ENCODE data around the gene SLC4A1.

Gene SLC4A1

DNA sequence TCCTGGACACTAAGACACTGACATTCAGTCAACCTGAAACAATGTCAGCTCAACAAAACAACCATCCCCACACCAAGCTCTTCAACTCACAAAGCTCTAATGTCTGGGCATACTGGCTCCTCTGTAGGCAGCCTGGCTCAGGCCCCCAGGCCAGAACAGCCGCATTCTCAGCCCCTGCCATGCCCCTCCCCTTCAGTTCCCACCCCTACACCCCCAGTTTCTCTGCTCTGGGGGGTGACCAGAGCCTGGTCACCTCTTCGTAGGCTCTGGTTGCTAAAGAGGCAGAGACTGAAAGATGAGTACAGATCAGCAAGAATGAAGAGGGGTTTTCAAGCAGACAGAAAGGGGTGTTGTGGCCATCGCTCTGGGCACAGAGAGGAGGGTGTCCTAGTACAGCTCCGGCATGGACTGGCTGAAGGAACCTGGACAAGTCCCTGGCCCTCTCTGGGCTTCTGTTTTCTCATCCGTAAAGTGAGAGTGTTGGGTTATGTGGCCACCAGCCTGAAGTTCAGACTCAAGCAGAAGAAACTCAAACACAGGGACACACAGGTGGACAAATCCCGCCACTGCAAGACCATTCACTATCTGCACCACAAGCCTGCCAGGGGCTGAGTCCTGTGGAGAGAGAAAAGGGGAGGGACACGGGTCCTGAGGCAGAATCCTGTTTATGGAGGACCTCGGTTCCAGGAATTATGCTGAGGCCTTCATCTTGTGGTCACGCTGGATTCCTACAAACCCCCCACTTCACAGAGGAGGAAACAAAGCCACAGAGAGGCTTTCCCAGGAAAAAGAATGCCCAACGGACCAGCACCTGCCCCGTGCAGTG lies 987 bp upstream of the SLC4A1 start:
- Histone ChIP-seq H4K20me1 (ENCODE audit: insufficient read depth, low read length) (no peaks in the 10 kb centered on the region), H3K9me2 (replicated peaks; ENCODE audit: insufficient read depth, low read length) (no peaks in the 10 kb centered on the region), H3K4me2 (ENCODE audit: low read depth, low read length) (no peak overlapping the region), H3K4me3 (ENCODE audit: low read length) (no peak overlapping the region), H3K9me3 (replicated peaks; ENCODE audit: insufficient read depth, low read length) (no peaks in the 10 kb centered on the region), H2AFZ (ENCODE audit: low read length) (no peak overlapping the region), H3F3A (ENCODE audit: insufficient read depth, low read length) (no peaks in the 10 kb centered on the region), H3K36me3 (replicated peaks; ENCODE audit: insufficient read depth, low read length) (no peaks in the 10 kb centered on the region), H3K27ac (ENCODE audit: low read length) (no peak overlapping the region), H3K4me1 (ENCODE audit: low read length) (no peaks in the 10 kb centered on the region), H3K27me3 (replicated peaks; ENCODE audit: insufficient read depth, low read length) (no peaks in the 10 kb centered on the region), H3K79me2 (ENCODE audit: low read length) (no peaks in the 10 kb centered on the region), H3K9ac (ENCODE audit: low read length) (no peak overlapping the region)
- DNase-seq = no peak
- no peak for TF ChIP-seq EZH2 (optimal IDR thresholded peaks at IDR 0.05; ENCODE audit: low read depth, low read length)
- TF ChIP-seq EZH2phosphoT487 (IDR thresholded peaks at IDR 0.05; ENCODE audit: low read length) = no peak
- TF ChIP-seq, protein P1, sequence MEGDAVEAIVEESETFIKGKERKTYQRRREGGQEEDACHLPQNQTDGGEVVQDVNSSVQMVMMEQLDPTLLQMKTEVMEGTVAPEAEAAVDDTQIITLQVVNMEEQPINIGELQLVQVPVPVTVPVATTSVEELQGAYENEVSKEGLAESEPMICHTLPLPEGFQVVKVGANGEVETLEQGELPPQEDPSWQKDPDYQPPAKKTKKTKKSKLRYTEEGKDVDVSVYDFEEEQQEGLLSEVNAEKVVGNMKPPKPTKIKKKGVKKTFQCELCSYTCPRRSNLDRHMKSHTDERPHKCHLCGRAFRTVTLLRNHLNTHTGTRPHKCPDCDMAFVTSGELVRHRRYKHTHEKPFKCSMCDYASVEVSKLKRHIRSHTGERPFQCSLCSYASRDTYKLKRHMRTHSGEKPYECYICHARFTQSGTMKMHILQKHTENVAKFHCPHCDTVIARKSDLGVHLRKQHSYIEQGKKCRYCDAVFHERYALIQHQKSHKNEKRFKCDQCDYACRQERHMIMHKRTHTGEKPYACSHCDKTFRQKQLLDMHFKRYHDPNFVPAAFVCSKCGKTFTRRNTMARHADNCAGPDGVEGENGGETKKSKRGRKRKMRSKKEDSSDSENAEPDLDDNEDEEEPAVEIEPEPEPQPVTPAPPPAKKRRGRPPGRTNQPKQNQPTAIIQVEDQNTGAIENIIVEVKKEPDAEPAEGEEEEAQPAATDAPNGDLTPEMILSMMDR (IDR thresholded peaks at IDR 0.05; ENCODE audit: low read length) = no peak

DNA sequence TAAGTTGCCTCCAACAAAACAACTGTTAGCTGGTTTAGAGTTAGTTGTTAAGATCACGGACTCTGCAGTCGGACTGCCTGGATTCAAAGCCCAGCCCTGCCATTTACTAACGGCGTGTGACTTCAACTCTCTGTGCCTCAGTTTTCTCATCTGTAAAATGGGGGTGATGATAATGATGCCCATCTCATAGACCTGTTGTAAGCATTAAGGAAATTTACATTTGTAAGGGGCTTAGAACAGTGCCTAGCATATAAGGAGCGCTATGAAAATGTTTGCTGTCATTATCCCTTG lies 825 bp downstream of the SLC4A1 start:
- H2AFZ ChIP-seq (ENCODE audit: low read length) = no peak overlapping the region
- H3K27me3 ChIP-seq (replicated peaks; ENCODE audit: insufficient read depth, low read length) = no peaks in the 10 kb centered on the region
- H3K4me3 ChIP-seq (ENCODE audit: low read length) = no peak overlapping the region
- no peaks in the 10 kb centered on the region for H3K79me2 ChIP-seq (ENCODE audit: low read length)
- TF ChIP-seq, protein P1 (IDR thresholded peaks at IDR 0.05; ENCODE audit: low read length) = no peak
- no peak for TF ChIP-seq EZH2phosphoT487 (IDR thresholded peaks at IDR 0.05; ENCODE audit: low read length)
- no peak for TF ChIP-seq EZH2 (optimal IDR thresholded peaks at IDR 0.05; ENCODE audit: low read depth, low read length)
- no peaks in the 10 kb centered on the region for H3K9me2 ChIP-seq (replicated peaks; ENCODE audit: insufficient read depth, low read length)
- no peaks in the 10 kb centered on the region for H3K4me1 ChIP-seq (ENCODE audit: low read length)
- H3K9ac ChIP-seq (ENCODE audit: low read length) = no peak overlapping the region
- H3K27ac ChIP-seq (ENCODE audit: low read length) = no peak overlapping the region
- no peaks in the 10 kb centered on the region for H3K36me3 ChIP-seq (replicated peaks; ENCODE audit: insufficient read depth, low read length)
- no peak overlapping the region for H3K4me2 ChIP-seq (ENCODE audit: low read depth, low read length)
- no peaks in the 10 kb centered on the region for H4K20me1 ChIP-seq (ENCODE audit: insufficient read depth, low read length)
- H3F3A ChIP-seq (ENCODE audit: insufficient read depth, low read length) = no peaks in the 10 kb centered on the region
- H3K9me3 ChIP-seq (replicated peaks; ENCODE audit: insufficient read depth, low read length) = no peaks in the 10 kb centered on the region
- no peak for DNase-seq

DNA sequence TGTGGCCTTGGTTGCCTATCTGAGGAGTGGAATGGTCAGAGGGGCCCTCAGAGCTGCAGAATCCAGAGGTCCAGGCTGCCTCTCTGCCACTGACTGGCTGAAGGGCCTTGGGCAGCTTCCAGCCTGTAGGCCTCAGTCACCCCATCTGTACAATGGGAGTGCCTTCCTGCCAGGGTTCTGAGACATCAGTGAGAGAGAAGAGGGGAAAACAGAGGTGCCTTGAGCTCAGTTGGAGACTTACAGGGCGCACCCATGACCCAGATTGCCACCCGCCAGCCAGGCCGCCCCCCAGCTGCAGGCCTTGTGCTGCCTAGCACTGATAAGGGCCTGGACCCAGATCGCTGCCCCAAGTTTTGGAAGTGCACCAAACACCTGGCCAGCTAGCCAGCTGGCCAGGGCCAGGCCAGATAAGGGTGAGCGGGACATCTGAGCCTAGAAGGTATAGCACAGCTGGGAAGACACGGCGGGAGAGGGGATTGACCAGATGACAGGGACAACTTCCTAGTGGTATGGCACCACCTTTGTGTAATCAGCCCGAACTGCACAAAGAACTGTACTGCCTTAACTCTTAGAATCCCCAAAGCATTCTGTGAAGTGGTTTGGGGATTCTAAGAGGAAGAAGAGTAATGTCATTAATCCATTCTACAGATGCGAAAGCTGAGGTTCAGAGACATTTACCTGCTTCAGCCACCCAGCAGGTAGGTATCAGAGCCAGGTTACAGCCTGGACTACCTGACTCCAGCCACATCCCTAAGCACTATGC lies 1.4 kb downstream of the SLC4A1 start:
- TF ChIP-seq, protein P1 (IDR thresholded peaks at IDR 0.05; ENCODE audit: low read length) = no peak
- TF ChIP-seq EZH2 (optimal IDR thresholded peaks at IDR 0.05; ENCODE audit: low read depth, low read length) (no peak), EZH2phosphoT487 (IDR thresholded peaks at IDR 0.05; ENCODE audit: low read length) (no peak)
- no peaks in the 10 kb centered on the region for H3K79me2 ChIP-seq (ENCODE audit: low read length)
- H3K36me3 ChIP-seq (replicated peaks; ENCODE audit: insufficient read depth, low read length) = no peaks in the 10 kb centered on the region
- H3F3A ChIP-seq (ENCODE audit: insufficient read depth, low read length) = no peaks in the 10 kb centered on the region
- H3K4me1 ChIP-seq (ENCODE audit: low read length) = no peaks in the 10 kb centered on the region
- H3K9ac ChIP-seq (ENCODE audit: low read length) = no peak overlapping the region
- H3K9me2 ChIP-seq (replicated peaks; ENCODE audit: insufficient read depth, low read length) = no peaks in the 10 kb centered on the region
- no peaks in the 10 kb centered on the region for H3K9me3 ChIP-seq (replicated peaks; ENCODE audit: insufficient read depth, low read length)
- no peak overlapping the region for H2AFZ ChIP-seq (ENCODE audit: low read length)
- H3K27me3 ChIP-seq (replicated peaks; ENCODE audit: insufficient read depth, low read length) = no peaks in the 10 kb centered on the region
- no peak overlapping the region for H3K4me2 ChIP-seq (ENCODE audit: low read depth, low read length)
- H3K27ac ChIP-seq (ENCODE audit: low read length) = no peak overlapping the region
- no peak overlapping the region for H3K4me3 ChIP-seq (ENCODE audit: low read length)
- no peaks in the 10 kb centered on the region for H4K20me1 ChIP-seq (ENCODE audit: insufficient read depth, low read length)
- DNase-seq = no peak

Data from MM.1S (cell line).